NK-92 (cell line): ENCODE measurements around the gene TMEM151B.
A peak's percentile ranks its signal among the peaks of the same experiment; 100 is the strongest.
"Not testable (repeated sequence)": the region's sequence is repeated elsewhere in the genome, so short reads cannot be mapped to it uniquely, and the experiment has no call there.

Source experiments
- DNase-seq: peaks from one replicate; lab custom pipeline; 2025; ENCODE audit not compliant: unreplicated experiment; lab: John Stamatoyannopoulos, UW

The TMEM151B gene

GRCh38 chr6:44301782-44302564 lies 31.7 kb downstream of the TMEM151B start:
- DNase-seq = no peak

GRCh38 chr6:44302856-44303255 lies 32.6 kb downstream of the TMEM151B start:
- no peak for DNase-seq

- DNase-seq = no peak
Observed at GRCh38 chr6:44303842-44304241, 33.6 kb downstream of the TMEM151B start.

- DNase-seq = no peak
Observed at GRCh38 chr6:44304282-44305199, 34.3 kb downstream of the TMEM151B start.

GRCh38 chr6:44305200-44305725 lies 35.0 kb downstream of the TMEM151B start:
- no peak for DNase-seq

GRCh38 chr6:44306710-44307109 lies 36.5 kb downstream of the TMEM151B start:
- DNase-seq = no peak

- DNase-seq = no peak
Observed at GRCh38 chr6:44307217-44307616, 37.0 kb downstream of the TMEM151B start.

- DNase-seq = no peak
Observed at GRCh38 chr6:44309092-44309491, 38.8 kb downstream of the TMEM151B start.

- no peak for DNase-seq
Observed at GRCh38 chr6:44309631-44310030, 39.4 kb downstream of the TMEM151B start.

- DNase-seq = no peak
Observed at GRCh38 chr6:44310241-44310640, 40.0 kb downstream of the TMEM151B start.

- no peak for DNase-seq
Observed at GRCh38 chr6:44311304-44311703, 41.1 kb downstream of the TMEM151B start.

GRCh38 chr6:44311767-44312166 lies 41.5 kb downstream of the TMEM151B start:
- no peak for DNase-seq

GRCh38 chr6:44312901-44313788 lies 42.9 kb downstream of the TMEM151B start, which contains the start of gene AARS2:
Gene AARS2 (minus strand): TSS chr6:44313347. CDS start chr6:44313323, 24 bp downstream.
- DNase-seq = peak; percentile 17

- DNase-seq = not testable (repeated sequence)
Observed at GRCh38 chr6:44314657-44315056, 44.4 kb downstream of the TMEM151B start.

GRCh38 chr6:44315516-44315915 lies 45.3 kb downstream of the TMEM151B start:
- no peak for DNase-seq

GRCh38 chr6:44315951-44316350 lies 45.7 kb downstream of the TMEM151B start:
- DNase-seq = no peak

GRCh38 chr6:44316481-44316880 lies 46.2 kb downstream of the TMEM151B start:
- no peak for DNase-seq

GRCh38 chr6:44317136-44317631 lies 46.9 kb downstream of the TMEM151B start:
- not testable (repeated sequence) for DNase-seq

GRCh38 chr6:44321210-44321609 lies 51.0 kb downstream of the TMEM151B start:
- DNase-seq = no peak

GRCh38 chr6:44327096-44327495 lies 56.8 kb downstream of the TMEM151B start:
- no peak for DNase-seq
